HFF-Myc (cell line): ENCODE results near the gene ZNF273.
"Not testable (repeated sequence)": the region's sequence is repeated elsewhere in the genome, so short reads cannot be mapped to it uniquely, and the experiment has no call there.

Experiments used
- DNase-seq: peaks from one replicate; pipeline ENCODE4 v3.0.0-alpha.2; 2011; ENCODE audit warnings: low read depth; ENCODE audit errors: extremely low read depth
- H3K4me3 ChIP-seq: replicated peaks from 2 replicates; pipeline ENCODE4 v1.5.1; 2011; ENCODE audit warnings: low read depth, mild to moderate bottlenecking, control low read depth, low read length
- TF ChIP-seq, protein P1 (sequence below): IDR thresholded peaks from 2 replicates; pipeline ENCODE4 v1.5.1; 2012; ENCODE audit warnings: mild to moderate bottlenecking, low read depth, low read length, control low read depth; ENCODE audit errors: missing control alignments

ZNF273 gene

GRCh38 chr7:64885520-64886240, 17.4 kb upstream of the ZNF273 start:
- H3K4me3 ChIP-seq, result no peak overlapping the region
- no peak for DNase-seq
- TF ChIP-seq, protein P1, sequence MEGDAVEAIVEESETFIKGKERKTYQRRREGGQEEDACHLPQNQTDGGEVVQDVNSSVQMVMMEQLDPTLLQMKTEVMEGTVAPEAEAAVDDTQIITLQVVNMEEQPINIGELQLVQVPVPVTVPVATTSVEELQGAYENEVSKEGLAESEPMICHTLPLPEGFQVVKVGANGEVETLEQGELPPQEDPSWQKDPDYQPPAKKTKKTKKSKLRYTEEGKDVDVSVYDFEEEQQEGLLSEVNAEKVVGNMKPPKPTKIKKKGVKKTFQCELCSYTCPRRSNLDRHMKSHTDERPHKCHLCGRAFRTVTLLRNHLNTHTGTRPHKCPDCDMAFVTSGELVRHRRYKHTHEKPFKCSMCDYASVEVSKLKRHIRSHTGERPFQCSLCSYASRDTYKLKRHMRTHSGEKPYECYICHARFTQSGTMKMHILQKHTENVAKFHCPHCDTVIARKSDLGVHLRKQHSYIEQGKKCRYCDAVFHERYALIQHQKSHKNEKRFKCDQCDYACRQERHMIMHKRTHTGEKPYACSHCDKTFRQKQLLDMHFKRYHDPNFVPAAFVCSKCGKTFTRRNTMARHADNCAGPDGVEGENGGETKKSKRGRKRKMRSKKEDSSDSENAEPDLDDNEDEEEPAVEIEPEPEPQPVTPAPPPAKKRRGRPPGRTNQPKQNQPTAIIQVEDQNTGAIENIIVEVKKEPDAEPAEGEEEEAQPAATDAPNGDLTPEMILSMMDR, result no peak

DNA sequence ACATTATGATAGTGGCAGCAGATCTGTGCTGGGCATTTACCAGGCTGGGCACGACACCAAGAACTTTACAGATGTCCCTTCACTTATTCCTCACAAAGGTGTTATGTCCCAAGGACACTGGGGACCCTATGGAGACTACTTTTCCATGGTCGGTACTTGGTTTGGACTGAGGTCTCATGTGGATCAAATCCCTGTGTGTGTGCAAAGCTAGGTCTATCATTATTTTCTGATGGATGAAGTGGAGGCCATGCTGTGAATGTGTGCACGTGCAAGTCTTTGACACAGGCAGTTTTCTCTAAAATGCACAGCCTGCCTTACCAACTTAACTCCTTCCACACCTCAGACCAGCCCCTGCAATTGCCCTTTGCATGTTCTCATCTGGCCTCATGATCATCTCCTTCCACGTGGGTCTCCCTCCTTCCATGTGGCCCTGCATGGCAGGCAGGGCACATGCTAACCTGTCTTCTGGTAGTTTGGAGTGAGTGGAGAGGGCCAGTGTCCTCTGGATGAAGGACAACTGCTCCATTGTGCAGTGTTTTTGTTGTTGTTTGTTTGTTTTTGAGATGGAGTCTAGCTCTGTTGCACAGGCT, 16.0 kb upstream of the ZNF273 start:
- TF ChIP-seq, protein P1, result no peak
- H3K4me3 ChIP-seq, result no peak overlapping the region
- no peak for DNase-seq

GRCh38 chr7:64887756-64888508, 15.1 kb upstream of the ZNF273 start:
- no peak overlapping the region for H3K4me3 ChIP-seq
- DNase-seq, result no peak
- TF ChIP-seq, protein P1, result peak; percentile 40

DNA sequence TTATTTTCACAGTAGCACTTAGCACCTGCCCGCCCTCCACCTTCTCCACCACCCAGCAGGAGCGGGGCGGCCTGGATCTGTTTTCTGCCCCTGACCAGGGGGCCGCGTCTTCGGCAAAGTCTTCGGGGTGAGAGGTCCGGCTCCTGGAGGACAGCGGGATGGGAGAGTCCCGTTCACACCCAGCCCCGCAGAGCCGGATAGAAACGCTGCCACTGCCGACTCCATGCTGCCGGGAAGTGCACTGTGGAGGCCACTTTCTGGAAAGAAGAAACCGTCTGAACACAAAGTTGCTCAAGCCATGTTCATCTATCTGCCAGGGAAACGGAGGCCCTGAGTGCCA, 14.5 kb upstream of the ZNF273 start:
- DNase-seq, result no peak
- TF ChIP-seq, protein P1, result no peak
- H3K4me3 ChIP-seq, result peak overlapping the region; percentile 9; the same call in 1 of the 2 replicates

GRCh38 chr7:64888901-64889685, 14.0 kb upstream of the ZNF273 start:
- TF ChIP-seq, protein P1, result no peak
- peak overlapping the region; percentile 9; the same call in 1 of the 2 replicates for H3K4me3 ChIP-seq
- no peak for DNase-seq

DNA sequence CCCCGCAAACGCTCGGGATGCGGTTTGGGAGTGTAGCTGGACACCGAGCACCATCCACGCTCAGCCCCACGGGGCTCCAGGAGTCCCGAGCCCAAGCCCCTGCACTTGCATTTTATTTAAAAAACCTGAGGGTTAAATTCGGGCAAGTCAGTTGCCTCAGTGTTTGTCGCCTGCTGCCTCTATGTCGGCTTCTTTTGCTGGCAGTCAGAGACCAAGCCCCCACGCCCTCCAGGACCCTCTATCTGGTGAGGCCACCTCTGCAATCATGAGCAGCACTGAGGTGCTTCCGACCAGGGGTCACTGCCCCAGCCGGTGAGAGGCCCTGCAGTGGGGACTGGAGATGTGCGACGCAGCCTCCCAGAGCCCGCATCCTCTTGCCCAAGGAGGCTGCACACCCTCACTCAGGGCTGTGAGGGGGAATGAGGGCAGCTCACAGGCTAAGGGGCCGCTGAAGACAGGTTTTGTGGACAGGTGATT, 13.3 kb upstream of the ZNF273 start:
- no peak overlapping the region for H3K4me3 ChIP-seq
- TF ChIP-seq, protein P1, result no peak
- no peak for DNase-seq

- not testable (repeated sequence) for DNase-seq
These were observed 12.8 kb upstream of the ZNF273 start for GRCh38 chr7:64890273-64890672.

More at GRCh38 chr7:64890273-64890672, 12.8 kb upstream of the ZNF273 start:
- H3K4me3 ChIP-seq, result not testable (repeated sequence)
